GOT3 (cell line): ENCODE results near the gene ZFYVE28.
"Not testable (repeated sequence)": the region's sequence is repeated elsewhere in the genome, so short reads cannot be mapped to it uniquely, and the experiment has no call there.

Source experiments
- DNase-seq: peaks from one replicate; lab custom pipeline; 2025; ENCODE audit warnings: mixed read lengths; lab: John Stamatoyannopoulos, UW

Gene ZFYVE28

GRCh38 chr4:2446656-2447564, 28.5 kb upstream of the ZFYVE28 start:
- no peak for DNase-seq

- DNase-seq, result no peak
Measured at GRCh38 chr4:2445571-2445970, 27.1 kb upstream of the ZFYVE28 start.

- no peak for DNase-seq
Measured at GRCh38 chr4:2445130-2445529, 26.7 kb upstream of the ZFYVE28 start.

- no peak for DNase-seq
Measured at GRCh38 chr4:2443956-2444740, 25.7 kb upstream of the ZFYVE28 start.

GRCh38 chr4:2443061-2443730, 24.8 kb upstream of the ZFYVE28 start:
- no peak for DNase-seq

- no peak for DNase-seq
Measured at GRCh38 chr4:2442175-2442993, 23.9 kb upstream of the ZFYVE28 start.

- DNase-seq, result no peak
Measured at GRCh38 chr4:2441393-2442174, 23.1 kb upstream of the ZFYVE28 start.

- no peak for DNase-seq
Measured at GRCh38 chr4:2438822-2439718, 20.6 kb upstream of the ZFYVE28 start.

- no peak for DNase-seq
Measured at GRCh38 chr4:2437475-2438215, 19.2 kb upstream of the ZFYVE28 start.

GRCh38 chr4:2436761-2437474, 18.5 kb upstream of the ZFYVE28 start:
- DNase-seq, result no peak

- DNase-seq, result no peak
Measured at GRCh38 chr4:2436301-2436700, 17.9 kb upstream of the ZFYVE28 start.

- DNase-seq, result no peak
Measured at GRCh38 chr4:2434420-2434819, 16.0 kb upstream of the ZFYVE28 start.

GRCh38 chr4:2433609-2434350, 15.3 kb upstream of the ZFYVE28 start:
- no peak for DNase-seq

GRCh38 chr4:2432991-2433530, 14.6 kb upstream of the ZFYVE28 start:
- no peak for DNase-seq

- DNase-seq, result no peak
Measured at GRCh38 chr4:2432004-2432403, 13.6 kb upstream of the ZFYVE28 start.

- DNase-seq, result not testable (repeated sequence)
Measured at GRCh38 chr4:2429945-2430757, 11.7 kb upstream of the ZFYVE28 start.
